T-helper 17 cell (primary cell): ENCODE results near the gene DZANK1. TPM values are rescaled to one million over a fixed set of nuclear protein-coding genes. Genes with fewer than 3 reads are reported as not detected.
"Not testable (repeated sequence)": the region's sequence is repeated elsewhere in the genome, so short reads cannot be mapped to it uniquely, and the experiment has no call there.

Experiments
- ATAC-seq: fragments of 150-1000 bp; cut with Tn5 transposase; 2 replicates; pipeline ENCODE4 v1.10.0; 2021; ENCODE audit warnings: mild to moderate bottlenecking, moderate library complexity
- DNase-seq, 3 donors: peaks; one replicate each; pipeline versions ENCODE4 v3.0.0 to v3.0.0-alpha.2; 2020 to 2021
- H3K9me3 ChIP-seq: one replicate; pipeline ENCODE4 v1.7.0; 2013; ENCODE audit warnings: low read length, mild to moderate bottlenecking; ENCODE audit not compliant: control insufficient read depth, poor library complexity, severe bottlenecking
- H3K27ac Mint-ChIP-seq: one replicate; pipeline ENCODE4 v1.8.0; 2022; ENCODE audit warnings: mild to moderate bottlenecking, moderate library complexity, mixed read lengths
- H3K27me3 Mint-ChIP-seq: one replicate; pipeline ENCODE4 v1.8.0; 2022; ENCODE audit warnings: mixed read lengths
- H3K36me3 Mint-ChIP-seq: one replicate; pipeline ENCODE4 v1.8.0; 2022; ENCODE audit warnings: low read depth, mixed read lengths
- H3K4me1 Mint-ChIP-seq: one replicate; pipeline ENCODE4 v1.8.0; 2022; ENCODE audit warnings: mild to moderate bottlenecking, mixed read lengths
- H3K4me3 Mint-ChIP-seq: one replicate; pipeline ENCODE4 v1.8.0; 2022; ENCODE audit warnings: mild to moderate bottlenecking, moderate library complexity, mixed read lengths
- total RNA-seq, 4 donors: library from RNA in 2 of 4; stranded (reverse) in 2 of 4; gene quantifications; one replicate each; pipeline ENCODE4 v1.2.3 and lab custom pipeline; 2022 to 2026

The DZANK1 gene
- total RNA-seq, 2 donors from 2014 or later, result 2.5 to 3.9 TPM

DNA sequence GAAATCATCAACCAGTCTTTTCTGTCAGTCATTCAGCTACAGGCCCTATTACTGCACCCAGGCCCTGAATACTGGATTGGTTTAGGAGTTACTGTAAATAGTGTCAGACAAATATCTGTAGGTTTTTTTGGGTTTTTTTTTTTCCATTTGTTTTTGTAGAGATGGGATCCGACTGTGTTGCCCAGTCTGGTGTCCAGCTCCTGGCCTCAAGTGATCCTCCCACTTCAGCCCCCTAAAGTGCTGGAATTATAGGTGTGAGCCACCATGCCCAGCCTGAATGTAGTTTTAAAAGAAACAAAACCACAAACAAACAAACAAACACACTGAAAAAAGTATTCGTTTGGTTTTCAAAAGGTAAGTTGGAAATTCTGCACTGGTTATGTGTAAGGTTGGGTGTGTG, 39.6 kb downstream of the DZANK1 start:
- no peak for ATAC-seq

DNA sequence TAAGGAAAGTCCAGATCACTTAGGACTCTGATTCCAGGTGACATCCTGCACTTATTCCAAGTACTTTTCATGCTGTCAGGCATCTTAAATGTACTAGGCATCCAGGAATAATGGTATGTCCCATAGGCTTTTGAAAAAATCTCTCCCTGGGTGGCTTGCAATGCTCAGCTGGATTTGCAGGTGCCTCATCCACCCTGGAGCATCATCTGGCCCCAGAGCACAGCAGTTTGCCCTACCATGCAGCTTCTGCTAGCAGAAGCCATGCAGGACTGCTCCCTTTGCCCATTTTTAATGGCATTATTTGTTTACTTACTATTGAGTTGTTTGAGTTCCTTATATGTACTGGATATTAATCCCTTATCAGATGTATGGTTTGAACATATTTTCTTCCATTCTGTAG, 45.2 kb downstream of the DZANK1 start:
- no peaks in the 10 kb centered on the region for H3K4me1 Mint-ChIP-seq
- no peak overlapping the region for H3K27ac Mint-ChIP-seq
- no peaks in the 10 kb centered on the region for H3K9me3 ChIP-seq
- no peaks in the 10 kb centered on the region for H3K36me3 Mint-ChIP-seq
- H3K27me3 Mint-ChIP-seq, result peaks cover under 1% of the 10 kb centered on the region
- ATAC-seq (no peak), DNase-seq (no peak)
- H3K4me3 Mint-ChIP-seq, result no peak overlapping the region

More for the DNA sequence above, 39.6 kb downstream of the DZANK1 start:
- Mint-ChIP-seq H3K27me3 (no peaks in the 10 kb centered on the region), H3K27ac (no peak overlapping the region), H3K4me3 (no peak overlapping the region), H3K4me1 (peaks cover 2% of the 10 kb centered on the region), H3K36me3 (no peaks in the 10 kb centered on the region)
- no peak for DNase-seq
- no peaks in the 10 kb centered on the region for H3K9me3 ChIP-seq

DNA sequence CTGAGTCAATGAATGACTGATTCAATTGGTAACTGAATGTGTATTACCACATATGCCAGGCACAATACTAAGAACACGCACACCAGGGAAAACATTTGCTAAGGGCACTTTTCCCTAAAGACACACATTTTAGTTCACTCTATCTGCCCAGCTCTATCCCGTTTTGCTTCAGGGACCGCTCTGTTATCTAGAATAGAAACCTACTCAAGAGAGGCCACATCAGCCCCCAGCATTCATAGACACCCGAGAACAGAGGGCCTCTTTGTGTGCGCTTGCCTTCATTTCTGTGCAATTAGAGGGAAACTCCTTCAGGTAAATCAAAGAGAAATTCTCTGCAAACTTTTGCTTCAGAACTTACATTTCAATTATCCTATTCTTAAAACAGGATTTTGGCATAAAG, 50.3 kb downstream of the DZANK1 start:
- ATAC-seq, result no peak

DNA sequence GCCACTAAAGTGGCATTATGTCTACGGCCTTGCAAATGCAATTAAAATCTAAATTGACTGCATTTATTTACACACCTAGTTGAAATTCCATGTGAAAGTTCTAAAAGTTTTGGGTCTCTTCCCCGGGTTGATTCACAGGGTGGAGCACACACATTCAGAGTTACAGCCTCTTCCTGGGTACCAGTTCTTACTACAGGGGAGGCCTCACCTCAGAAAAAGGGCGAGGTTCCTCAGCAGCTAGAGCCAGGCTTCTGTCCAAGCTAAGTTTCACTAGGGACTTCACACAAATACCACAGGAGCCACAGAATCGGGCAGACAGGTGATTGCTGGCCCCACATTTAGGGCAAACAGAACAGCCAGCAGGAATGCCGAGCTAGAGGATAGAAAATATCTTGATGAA, 52.7 kb downstream of the DZANK1 start:
- Mint-ChIP-seq H3K27me3 (peaks cover 6% of the 10 kb centered on the region), H3K4me3 (no peak overlapping the region), H3K27ac (no peak overlapping the region), H3K4me1 (peaks cover 3% of the 10 kb centered on the region), H3K36me3 (no peaks in the 10 kb centered on the region)
- no peak for DNase-seq
- no peaks in the 10 kb centered on the region for H3K9me3 ChIP-seq
- no peak for ATAC-seq

More for the DNA sequence above, 50.3 kb downstream of the DZANK1 start:
- Mint-ChIP-seq H3K36me3 (no peaks in the 10 kb centered on the region), H3K4me3 (no peak overlapping the region), H3K4me1 (peaks cover 3% of the 10 kb centered on the region), H3K27me3 (peaks cover 6% of the 10 kb centered on the region), H3K27ac (no peak overlapping the region)
- no peak for DNase-seq
- H3K9me3 ChIP-seq, result no peaks in the 10 kb centered on the region

DNA sequence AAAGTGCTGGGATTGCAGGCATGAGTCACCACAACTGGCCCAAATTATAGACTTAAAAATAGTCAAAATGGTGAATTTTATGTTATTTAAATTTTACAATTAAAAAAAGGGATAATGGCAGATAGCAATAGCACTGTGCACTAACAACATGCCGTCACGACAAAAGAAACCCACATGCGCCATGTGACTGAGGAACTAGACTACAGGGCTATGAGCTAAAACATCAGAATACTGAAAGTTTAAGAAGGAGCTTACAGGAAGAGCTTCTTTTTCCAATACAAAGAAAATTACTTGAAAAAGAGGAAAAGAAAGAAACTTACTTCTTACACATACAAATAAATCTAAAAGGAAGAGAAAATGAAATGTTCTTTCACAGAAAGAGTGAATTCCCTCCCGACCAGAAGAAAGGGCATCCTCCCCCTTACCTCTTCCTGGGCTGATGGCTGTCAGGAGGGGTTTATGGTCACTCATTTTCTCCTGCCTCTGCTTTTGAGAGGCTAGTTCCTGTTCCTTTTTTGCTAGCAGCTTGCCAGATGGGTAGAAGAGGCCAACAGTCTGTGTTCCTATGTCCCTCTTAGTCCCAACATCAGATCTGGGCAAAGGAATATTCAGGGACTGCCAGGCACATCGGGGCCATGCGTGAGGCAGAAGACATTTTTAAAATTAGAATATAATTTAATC, 54.5 kb downstream of the DZANK1 start:
- Mint-ChIP-seq H3K4me3 (no peak overlapping the region), H3K27ac (no peak overlapping the region), H3K27me3 (peaks cover 6% of the 10 kb centered on the region), H3K36me3 (no peaks in the 10 kb centered on the region), H3K4me1 (peaks cover 3% of the 10 kb centered on the region)
- no peaks in the 10 kb centered on the region for H3K9me3 ChIP-seq
- ATAC-seq, result no peak
- DNase-seq, result no peak

DNA sequence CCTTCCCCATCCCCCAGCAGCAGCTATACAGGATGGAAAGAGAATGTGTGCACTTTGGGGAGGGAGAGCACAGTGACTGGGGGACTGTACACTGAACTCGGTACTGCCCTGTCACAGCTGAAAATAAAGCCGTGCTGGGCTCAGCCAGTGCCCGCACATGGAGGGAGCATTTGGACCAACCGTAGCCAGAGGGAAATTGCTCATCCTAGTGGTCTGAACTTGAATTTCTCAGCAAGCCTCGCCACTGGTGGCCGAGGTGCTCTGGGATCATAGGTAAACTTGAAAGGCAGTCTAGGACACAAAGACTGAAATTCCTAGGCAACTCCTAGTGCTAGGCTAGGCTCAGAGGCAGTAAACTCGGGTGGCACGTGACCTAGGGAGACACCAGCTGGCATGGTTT, 61.0 kb downstream of the DZANK1 start:
- DNase-seq, result no peak
- peaks cover 10% of the 10 kb centered on the region for H3K36me3 Mint-ChIP-seq
- no peaks in the 10 kb centered on the region for H3K9me3 ChIP-seq
- ATAC-seq, result no peak
- H3K27me3 Mint-ChIP-seq, result no peaks in the 10 kb centered on the region
- no peak overlapping the region for H3K27ac Mint-ChIP-seq
- H3K4me1 Mint-ChIP-seq, result no peaks in the 10 kb centered on the region
- no peak overlapping the region for H3K4me3 Mint-ChIP-seq

DNA sequence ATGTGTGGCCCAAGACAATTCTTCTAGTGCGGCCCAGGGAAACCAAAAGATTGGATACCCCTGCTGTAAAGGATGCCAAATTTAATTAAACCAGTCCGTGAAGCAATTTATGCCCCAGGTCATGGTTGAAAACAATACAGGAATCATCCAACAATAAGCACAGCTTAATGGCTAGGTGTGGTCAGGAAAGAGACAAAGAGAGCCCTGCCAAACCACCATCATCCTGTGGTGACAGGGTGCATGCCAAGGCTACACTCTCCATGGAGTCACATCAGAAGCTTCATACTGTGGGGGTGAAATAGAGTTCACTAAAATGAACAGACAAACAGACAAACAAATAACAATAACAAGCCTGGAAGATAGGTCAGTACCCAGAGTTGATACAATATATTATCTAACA, 62.7 kb downstream of the DZANK1 start:
- no peak overlapping the region for H3K4me3 Mint-ChIP-seq
- peaks cover 12% of the 10 kb centered on the region for H3K36me3 Mint-ChIP-seq
- no peaks in the 10 kb centered on the region for H3K4me1 Mint-ChIP-seq
- H3K9me3 ChIP-seq, result no peaks in the 10 kb centered on the region
- DNase-seq, result no peak
- no peaks in the 10 kb centered on the region for H3K27me3 Mint-ChIP-seq
- no peak overlapping the region for H3K27ac Mint-ChIP-seq
- ATAC-seq, result no peak

DNA sequence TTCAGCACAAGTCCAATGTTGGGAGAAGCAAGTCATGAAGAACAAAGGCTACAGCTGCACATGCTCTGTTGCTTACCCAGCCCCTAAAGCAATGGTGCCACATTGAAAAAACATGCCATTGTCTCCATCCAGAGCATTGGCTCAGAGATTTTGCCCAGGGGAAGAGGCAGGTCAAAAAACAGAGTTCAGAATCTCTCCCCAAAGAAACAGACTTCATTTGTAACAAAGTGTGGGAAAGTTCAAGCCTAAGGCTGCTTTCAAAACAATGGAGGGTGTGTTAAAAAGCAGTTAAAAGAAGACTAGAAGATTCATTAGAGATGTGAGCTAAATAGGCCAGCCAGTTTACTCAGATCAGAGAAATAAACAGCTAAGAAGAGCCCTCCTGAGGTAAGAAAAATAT, 63.6 kb downstream of the DZANK1 start:
- Mint-ChIP-seq H3K36me3 (peaks cover 12% of the 10 kb centered on the region), H3K4me1 (peaks cover 2% of the 10 kb centered on the region), H3K27ac (no peak overlapping the region), H3K27me3 (no peaks in the 10 kb centered on the region), H3K4me3 (no peak overlapping the region)
- DNase-seq, result no peak
- no peaks in the 10 kb centered on the region for H3K9me3 ChIP-seq
- no peak for ATAC-seq

DNA sequence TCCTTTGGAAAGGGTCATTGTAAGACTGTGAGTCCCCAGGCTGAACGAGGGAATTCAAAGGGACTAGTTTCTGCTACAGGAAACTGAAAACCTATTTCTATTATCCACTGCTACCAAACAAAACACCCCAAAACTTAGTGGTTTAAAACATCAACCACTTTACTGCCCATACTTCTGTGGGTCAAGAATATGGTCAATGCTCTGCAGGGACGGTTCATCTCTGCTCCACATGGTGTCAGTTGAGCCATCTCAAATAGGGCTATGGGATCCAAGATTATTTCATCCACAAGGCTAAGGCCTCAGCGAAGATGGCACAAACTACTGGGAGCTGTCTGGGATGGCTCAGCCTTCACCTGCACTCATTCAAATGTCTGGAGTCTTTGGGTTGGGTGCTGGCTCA, 65.5 kb downstream of the DZANK1 start:
- H3K4me1 Mint-ChIP-seq, result peaks cover 2% of the 10 kb centered on the region
- H3K27ac Mint-ChIP-seq, result no peak overlapping the region
- no peaks in the 10 kb centered on the region for H3K9me3 ChIP-seq
- H3K27me3 Mint-ChIP-seq, result no peaks in the 10 kb centered on the region
- ATAC-seq (no peak), DNase-seq (no peak)
- H3K4me3 Mint-ChIP-seq, result no peak overlapping the region
- peaks cover 12% of the 10 kb centered on the region for H3K36me3 Mint-ChIP-seq

DNA sequence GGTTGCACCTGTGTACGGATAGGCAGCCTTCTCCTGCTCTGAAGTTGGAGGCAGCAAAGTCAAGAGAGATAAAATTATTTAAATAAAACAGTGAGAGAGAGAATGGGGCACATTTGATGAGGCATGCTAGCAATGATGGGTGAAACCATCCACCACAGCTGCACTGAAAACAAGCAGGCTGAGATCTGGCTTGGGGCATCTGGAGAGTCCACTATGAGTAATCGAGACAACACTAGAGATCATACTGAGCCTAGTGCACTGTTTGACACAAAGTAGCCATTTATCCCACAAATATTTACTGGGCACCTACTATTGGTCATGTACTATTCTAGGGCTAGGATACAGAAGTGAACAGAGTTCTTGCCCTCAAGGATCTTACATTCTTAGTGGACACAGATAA, 66.4 kb downstream of the DZANK1 start:
- Mint-ChIP-seq H3K27me3 (no peaks in the 10 kb centered on the region), H3K27ac (no peak overlapping the region), H3K4me3 (no peak overlapping the region), H3K4me1 (peaks cover 6% of the 10 kb centered on the region), H3K36me3 (peaks cover 15% of the 10 kb centered on the region)
- no peaks in the 10 kb centered on the region for H3K9me3 ChIP-seq
- no peak for ATAC-seq
- DNase-seq, result no peak

DNA sequence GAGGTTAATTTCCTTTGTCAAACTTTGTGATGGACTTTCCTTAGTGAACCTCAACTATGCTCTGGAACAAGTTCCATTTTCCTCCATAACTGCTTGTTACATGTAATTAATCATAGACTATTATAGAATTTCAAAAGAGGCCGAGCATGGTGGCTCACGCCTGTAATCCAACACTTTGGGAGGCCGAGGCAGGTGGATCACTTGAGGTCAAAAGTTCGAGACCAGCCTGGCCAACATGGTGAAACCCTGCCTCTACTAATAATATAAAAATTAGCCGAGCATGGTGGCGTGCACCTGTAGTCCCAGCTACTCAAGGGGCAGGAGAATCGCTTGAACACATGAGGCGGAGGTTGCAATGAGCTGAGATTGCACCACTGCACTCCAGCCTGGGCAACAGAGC, 68.1 kb downstream of the DZANK1 start:
- ATAC-seq, DNase-seq, H3K4me1 Mint-ChIP-seq, H3K27ac Mint-ChIP-seq, H3K4me3 Mint-ChIP-seq, H3K27me3 Mint-ChIP-seq, H3K9me3 ChIP-seq: not testable (repeated sequence)
- H3K36me3 Mint-ChIP-seq, result peaks cover 11% of the 10 kb centered on the region

DNA sequence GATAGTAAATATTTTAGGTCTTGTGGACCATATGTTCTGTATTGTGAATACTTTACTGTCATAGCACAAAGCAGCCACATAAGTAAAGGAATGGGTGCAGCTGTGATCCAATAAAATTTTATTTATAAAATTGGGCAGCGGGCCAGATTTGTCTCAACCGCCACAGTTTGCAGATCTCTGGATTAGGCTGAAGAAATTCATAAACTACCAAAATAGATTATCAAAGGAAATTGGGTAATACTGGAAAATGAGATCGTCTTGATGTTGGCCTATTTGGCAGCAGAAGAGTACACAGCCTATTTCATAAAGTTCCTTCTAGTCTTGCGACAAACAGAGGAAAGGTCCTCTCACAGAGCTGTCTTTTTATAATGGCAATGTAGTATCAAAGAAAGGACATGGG, 69.8 kb downstream of the DZANK1 start:
- Mint-ChIP-seq H3K4me1 (peaks cover 6% of the 10 kb centered on the region), H3K36me3 (peaks cover 9% of the 10 kb centered on the region), H3K27me3 (no peaks in the 10 kb centered on the region), H3K4me3 (no peak overlapping the region), H3K27ac (no peak overlapping the region)
- ATAC-seq, result no peak
- DNase-seq, result no peak
- no peaks in the 10 kb centered on the region for H3K9me3 ChIP-seq

DNA sequence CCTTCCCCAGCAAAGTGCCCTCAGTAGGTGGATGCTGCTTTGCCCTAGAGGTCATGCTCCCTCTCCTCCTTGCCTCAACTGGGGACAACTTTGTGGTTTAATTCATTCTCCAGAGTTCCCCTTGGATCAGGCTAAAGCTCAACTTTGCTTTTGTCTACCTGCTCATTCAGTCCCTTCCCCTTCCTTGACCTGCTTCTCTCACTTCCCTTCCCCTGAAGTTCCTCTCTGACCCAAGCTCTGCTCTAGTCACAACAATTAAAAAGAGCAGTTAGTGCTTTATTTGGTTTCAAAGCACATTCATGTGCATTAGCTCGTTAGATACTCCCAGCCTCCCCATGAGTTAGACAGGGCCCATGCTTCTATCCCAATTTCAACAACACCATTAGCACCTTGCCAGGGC, 71.3 kb downstream of the DZANK1 start:
- Mint-ChIP-seq H3K27ac (peak overlapping the region; percentile 83), H3K4me3 (no peak overlapping the region), H3K36me3 (peaks cover 5% of the 10 kb centered on the region)

DNA sequence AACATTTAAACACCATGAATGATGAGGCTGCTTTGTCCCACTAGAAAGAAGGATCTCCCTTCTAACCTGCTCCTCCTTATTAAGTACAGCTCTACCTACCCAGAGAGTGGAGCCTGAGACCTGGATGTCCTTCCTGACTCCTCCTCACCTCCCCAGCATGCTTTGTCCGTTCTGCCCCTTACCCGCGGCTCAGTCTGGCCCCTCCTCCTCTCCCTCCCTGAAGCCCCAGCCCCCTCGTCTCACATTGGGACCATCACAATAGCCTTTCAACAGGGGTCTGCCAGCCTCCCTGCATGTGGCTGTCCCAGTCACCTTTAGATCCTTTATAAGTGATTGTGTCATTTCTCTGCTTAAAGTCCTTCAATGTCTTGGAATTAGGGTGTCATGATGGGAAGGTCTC, 72.5 kb downstream of the DZANK1 start:
- no peak overlapping the region for H3K4me3 Mint-ChIP-seq
- H3K27me3 Mint-ChIP-seq, result no peaks in the 10 kb centered on the region
- H3K27ac Mint-ChIP-seq, result no peak overlapping the region
- peaks cover 6% of the 10 kb centered on the region for H3K4me1 Mint-ChIP-seq
- peaks cover 3% of the 10 kb centered on the region for H3K36me3 Mint-ChIP-seq
- no peaks in the 10 kb centered on the region for H3K9me3 ChIP-seq
- DNase-seq (no peak), ATAC-seq (no peak)

More for the DNA sequence above, 71.3 kb downstream of the DZANK1 start:
- ATAC-seq (no peak), DNase-seq (no peak)
- no peaks in the 10 kb centered on the region for H3K9me3 ChIP-seq
- H3K27me3 Mint-ChIP-seq, result no peaks in the 10 kb centered on the region
- peaks cover 6% of the 10 kb centered on the region for H3K4me1 Mint-ChIP-seq
